ENCODE data around the gene PLA2G10. TPM values are rescaled to one million over a fixed set of nuclear protein-coding genes. Genes with fewer than 3 reads are reported as not detected.

PLA2G10 gene
- total RNA-seq, 1 donor from 2014 or later: not detected

Other genes with a start within 250 kb of the PLA2G10 start
- gene PARN, start 64.0 kb downstream of the PLA2G10 start, total RNA-seq: 30.0 and 33.3 TPM in 2 replicates
- gene BFAR, start 61.4 kb downstream of the PLA2G10 start, total RNA-seq: 47.6 and 72.3 TPM in 2 replicates
- gene NPIPA3, start 9.1 kb upstream of the PLA2G10 start, total RNA-seq: 0.47 and 0.78 TPM in 2 replicates
- 0.67 TPM in 1 of 2 replicates, not detected in the other for gene NPIPA2, start 48.2 kb upstream of the PLA2G10 start, total RNA-seq
- 87.8 and 89.9 TPM in 2 replicates for gene NOMO1, start 139.4 kb upstream of the PLA2G10 start, total RNA-seq
- 73.0 and 74.4 TPM in 2 replicates for gene NPIPA1, start 243.1 kb upstream of the PLA2G10 start, total RNA-seq